ENCODE measurements around the gene MYLK.

GRCh38 chr3:123778991-123779622 is 105.0 kb downstream of the MYLK start:
- no peak for TF ChIP-seq POLR2A (IDR thresholded peaks at IDR 0.05)
- no peak for TF ChIP-seq CTCF (IDR thresholded peaks at IDR 0.05)
- no peak for TF ChIP-seq EP300 (IDR thresholded peaks at IDR 0.05)

All from suprapubic skin (tissue), 3 donors.